Measurements from ENCODE around the gene ACACA.

Gene ACACA

DNA sequence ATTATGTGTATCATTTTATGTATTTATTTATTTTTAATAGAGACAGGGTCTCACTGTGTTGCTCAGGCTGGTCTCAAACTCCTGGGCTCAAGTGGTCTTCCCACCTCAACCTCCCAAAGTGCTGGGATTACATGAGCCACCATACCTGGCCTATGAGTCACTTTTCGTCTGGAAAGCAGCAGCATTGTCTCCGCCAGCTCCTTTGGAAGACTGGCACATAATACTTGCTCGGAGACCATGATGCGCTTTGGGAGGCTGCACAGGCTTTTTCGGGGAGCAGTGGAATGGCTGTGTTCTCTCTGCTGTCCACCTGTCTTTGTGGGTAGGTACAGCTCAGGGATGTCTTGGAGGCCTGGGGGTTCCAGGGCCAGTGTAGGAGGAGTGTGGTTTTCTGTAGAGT, 355.7 kb downstream of the ACACA start:
- no peak overlapping the region for H3K4me3 ChIP-seq (ENCODE audit: low read length)
- H2AFZ ChIP-seq (ENCODE audit: low read length) = no peak overlapping the region
- no peak overlapping the region for H3K27ac ChIP-seq (ENCODE audit: low read length)
- no peak overlapping the region for H3K9ac ChIP-seq (ENCODE audit: low read length)
- no peaks in the 10 kb centered on the region; the same call in 1 of the 2 replicates for H3K36me3 ChIP-seq (replicated peaks; ENCODE audit: insufficient read depth, low read length)
- no peaks in the 10 kb centered on the region for H3K9me3 ChIP-seq (replicated peaks; ENCODE audit: insufficient read depth, low read length)
- no peaks in the 10 kb centered on the region for H3K27me3 ChIP-seq (replicated peaks; ENCODE audit: insufficient read depth, low read length)
- TF ChIP-seq EZH2phosphoT487 (IDR thresholded peaks at IDR 0.05; ENCODE audit: low read length) = no peak
- TF ChIP-seq, protein P1, sequence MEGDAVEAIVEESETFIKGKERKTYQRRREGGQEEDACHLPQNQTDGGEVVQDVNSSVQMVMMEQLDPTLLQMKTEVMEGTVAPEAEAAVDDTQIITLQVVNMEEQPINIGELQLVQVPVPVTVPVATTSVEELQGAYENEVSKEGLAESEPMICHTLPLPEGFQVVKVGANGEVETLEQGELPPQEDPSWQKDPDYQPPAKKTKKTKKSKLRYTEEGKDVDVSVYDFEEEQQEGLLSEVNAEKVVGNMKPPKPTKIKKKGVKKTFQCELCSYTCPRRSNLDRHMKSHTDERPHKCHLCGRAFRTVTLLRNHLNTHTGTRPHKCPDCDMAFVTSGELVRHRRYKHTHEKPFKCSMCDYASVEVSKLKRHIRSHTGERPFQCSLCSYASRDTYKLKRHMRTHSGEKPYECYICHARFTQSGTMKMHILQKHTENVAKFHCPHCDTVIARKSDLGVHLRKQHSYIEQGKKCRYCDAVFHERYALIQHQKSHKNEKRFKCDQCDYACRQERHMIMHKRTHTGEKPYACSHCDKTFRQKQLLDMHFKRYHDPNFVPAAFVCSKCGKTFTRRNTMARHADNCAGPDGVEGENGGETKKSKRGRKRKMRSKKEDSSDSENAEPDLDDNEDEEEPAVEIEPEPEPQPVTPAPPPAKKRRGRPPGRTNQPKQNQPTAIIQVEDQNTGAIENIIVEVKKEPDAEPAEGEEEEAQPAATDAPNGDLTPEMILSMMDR (IDR thresholded peaks at IDR 0.05; ENCODE audit: low read length) = no peak
- TF ChIP-seq EZH2 (optimal IDR thresholded peaks at IDR 0.05; ENCODE audit: low read depth, low read length) = no peak
- H3K79me2 ChIP-seq (ENCODE audit: low read length) = no peaks in the 10 kb centered on the region
- no peaks in the 10 kb centered on the region for H3K9me2 ChIP-seq (replicated peaks; ENCODE audit: insufficient read depth, low read length)
- H3K4me1 ChIP-seq (ENCODE audit: low read length) = no peaks in the 10 kb centered on the region
- no peak overlapping the region for H3K4me2 ChIP-seq (ENCODE audit: low read depth, low read length)
- H4K20me1 ChIP-seq (ENCODE audit: insufficient read depth, low read length) = no peaks in the 10 kb centered on the region
- H3F3A ChIP-seq (ENCODE audit: insufficient read depth, low read length) = no peaks in the 10 kb centered on the region
- no peak for DNase-seq

GRCh38 chr17:37048811-37049210, 357.8 kb downstream of the ACACA start:
- Histone ChIP-seq H3K4me1 (ENCODE audit: low read length) (no peaks in the 10 kb centered on the region), H3K27me3 (replicated peaks; ENCODE audit: insufficient read depth, low read length) (no peaks in the 10 kb centered on the region), H3K9ac (ENCODE audit: low read length) (no peak overlapping the region), H3K36me3 (replicated peaks; ENCODE audit: insufficient read depth, low read length) (no peaks in the 10 kb centered on the region; the same call in 1 of the 2 replicates), H3K9me3 (replicated peaks; ENCODE audit: insufficient read depth, low read length) (no peaks in the 10 kb centered on the region), H2AFZ (ENCODE audit: low read length) (no peak overlapping the region), H3K9me2 (replicated peaks; ENCODE audit: insufficient read depth, low read length) (no peaks in the 10 kb centered on the region), H3F3A (ENCODE audit: insufficient read depth, low read length) (no peaks in the 10 kb centered on the region), H3K27ac (ENCODE audit: low read length) (no peak overlapping the region), H3K4me3 (ENCODE audit: low read length) (no peak overlapping the region), H4K20me1 (ENCODE audit: insufficient read depth, low read length) (no peaks in the 10 kb centered on the region), H3K4me2 (ENCODE audit: low read depth, low read length) (no peak overlapping the region), H3K79me2 (ENCODE audit: low read length) (no peaks in the 10 kb centered on the region)
- DNase-seq = no peak
- TF ChIP-seq, protein P1 (IDR thresholded peaks at IDR 0.05; ENCODE audit: low read length) = no peak
- TF ChIP-seq EZH2 (optimal IDR thresholded peaks at IDR 0.05; ENCODE audit: low read depth, low read length) (no peak), EZH2phosphoT487 (IDR thresholded peaks at IDR 0.05; ENCODE audit: low read length) (no peak)

DNA sequence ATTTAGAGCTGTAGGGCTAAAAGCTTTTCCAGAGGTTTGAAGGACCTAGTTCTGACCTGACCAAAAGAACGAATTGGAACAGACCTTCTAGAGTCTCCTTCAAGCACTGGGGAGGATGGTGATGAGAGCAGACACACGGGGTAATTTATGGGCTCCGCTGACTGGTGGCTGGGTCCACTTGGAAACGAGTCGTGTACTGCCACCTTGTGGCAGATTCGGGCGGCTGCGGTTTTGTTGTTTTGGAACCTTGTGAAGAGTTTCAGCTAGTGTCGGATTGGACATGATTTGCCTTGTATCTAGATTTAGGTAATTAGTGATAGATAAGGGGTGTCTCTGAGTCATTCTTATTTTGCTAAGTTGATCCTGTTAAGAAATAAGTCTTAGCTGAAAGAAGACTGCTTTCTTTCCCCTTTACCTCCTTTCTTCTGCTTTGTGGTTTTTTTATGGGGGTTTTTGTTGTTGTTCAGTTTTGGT, 359.0 kb downstream of the ACACA start:
- Histone ChIP-seq H3K9me3 (replicated peaks; ENCODE audit: insufficient read depth, low read length) (no peaks in the 10 kb centered on the region), H3K4me3 (ENCODE audit: low read length) (no peak overlapping the region), H3K79me2 (ENCODE audit: low read length) (no peaks in the 10 kb centered on the region), H3K36me3 (replicated peaks; ENCODE audit: insufficient read depth, low read length) (no peaks in the 10 kb centered on the region; the same call in 1 of the 2 replicates), H3K4me2 (ENCODE audit: low read depth, low read length) (no peak overlapping the region), H3K27ac (ENCODE audit: low read length) (no peak overlapping the region), H3K27me3 (replicated peaks; ENCODE audit: insufficient read depth, low read length) (no peaks in the 10 kb centered on the region), H3K9ac (ENCODE audit: low read length) (no peak overlapping the region), H2AFZ (ENCODE audit: low read length) (no peak overlapping the region), H4K20me1 (ENCODE audit: insufficient read depth, low read length) (no peaks in the 10 kb centered on the region), H3K4me1 (ENCODE audit: low read length) (no peaks in the 10 kb centered on the region), H3K9me2 (replicated peaks; ENCODE audit: insufficient read depth, low read length) (no peaks in the 10 kb centered on the region), H3F3A (ENCODE audit: insufficient read depth, low read length) (no peaks in the 10 kb centered on the region)
- TF ChIP-seq, protein P1 (IDR thresholded peaks at IDR 0.05; ENCODE audit: low read length) = peak; percentile 90
- TF ChIP-seq EZH2 (optimal IDR thresholded peaks at IDR 0.05; ENCODE audit: low read depth, low read length) = no peak
- DNase-seq = peak; percentile 75

Measured in MM.1S (cell line).